OCI-LY1 (cell line): ENCODE data around the gene USP53.

Source experiments
- H2AFZ ChIP-seq: fragments of 200-600 bp; sonication (generic), shearing (Covaris generic); 2 replicates; pipeline ENCODE4 v1.6.0; 2014; ENCODE audit warnings: antibody characterized with exemption, mild to moderate bottlenecking, low read length
- H3F3A ChIP-seq: fragments of 200-600 bp; sonication (generic), shearing (Covaris generic); 2 replicates; pipeline ENCODE4 v1.6.0; 2014; ENCODE audit warnings: mild to moderate bottlenecking, antibody characterized with exemption, low read length, moderate library complexity; ENCODE audit not compliant: insufficient read depth
- H3K27ac ChIP-seq: fragments of 200-600 bp; sonication (generic); 2 replicates; pipeline ENCODE4 v1.5.1; 2014; ENCODE audit warnings: low read length, mixed run types, mild to moderate bottlenecking, low read depth; ENCODE audit not compliant: poor library complexity, severe bottlenecking
- H3K27me3 ChIP-seq: fragments of 200-600 bp; sonication (generic); 2 replicates; pipeline ENCODE4 v1.6.0; 2014; ENCODE audit warnings: antibody characterized with exemption, mild to moderate bottlenecking, low read length, moderate library complexity; ENCODE audit not compliant: insufficient read depth
- H3K36me3 ChIP-seq: fragments of 200-600 bp; sonication (generic); 2 replicates; pipeline ENCODE4 v1.6.1; 2014; ENCODE audit warnings: mild to moderate bottlenecking, antibody characterized with exemption, low read length, moderate library complexity, mixed read lengths; ENCODE audit not compliant: insufficient read depth
- H3K4me1 ChIP-seq: fragments of 200-600 bp; sonication (generic); 2 replicates; pipeline ENCODE4 v1.5.1; 2014; ENCODE audit warnings: mild to moderate bottlenecking, low read length, moderate library complexity; ENCODE audit not compliant: insufficient read depth, severe bottlenecking
- H3K4me2 ChIP-seq: fragments of 200-600 bp; sonication (generic), shearing (Covaris generic); 2 replicates; pipeline ENCODE4 v1.6.1; 2014; ENCODE audit warnings: low read length
- H3K4me3 ChIP-seq: fragments of 200-600 bp; sonication (generic); 2 replicates; pipeline ENCODE4 v1.5.1; 2014; ENCODE audit warnings: low read length, low read depth, mild to moderate bottlenecking, mixed read lengths; ENCODE audit not compliant: poor library complexity, severe bottlenecking
- H3K79me2 ChIP-seq: fragments of 200-600 bp; shearing (Covaris generic); 2 replicates; pipeline ENCODE4 v1.6.1; 2016; ENCODE audit warnings: mixed run types, low read length, mixed read lengths; ENCODE audit not compliant: insufficient read depth
- H3K9ac ChIP-seq: fragments of 200-600 bp; sonication (generic), shearing (Covaris generic); 2 replicates; pipeline ENCODE4 v1.6.1; 2014; ENCODE audit warnings: mild to moderate bottlenecking, low read length, mixed read lengths
- H3K9me2 ChIP-seq: fragments of 200-600 bp; sonication (generic), shearing (Covaris generic); 2 replicates; pipeline ENCODE4 v1.6.1; 2014; ENCODE audit warnings: low read depth, mild to moderate bottlenecking, low read length, mixed read lengths
- H3K9me3 ChIP-seq: fragments of 200-600 bp; shearing (Covaris generic); 2 replicates; pipeline ENCODE4 v1.6.1; 2014; ENCODE audit warnings: low read length, mixed read lengths
- H4K20me1 ChIP-seq: fragments of 200-600 bp; sonication (generic), shearing (Covaris generic); 2 replicates; pipeline ENCODE4 v1.6.0; 2016; ENCODE audit warnings: mild to moderate bottlenecking, low read length; ENCODE audit not compliant: insufficient read depth
- EZH2 ChIP-seq: fragments of 200-600 bp; sonication (generic), shearing (Covaris generic); IDR thresholded peaks from 2 replicates; pipeline ENCODE4 v1.8.0; 2017; ENCODE audit warnings: borderline replicate concordance, mixed run types, mild to moderate bottlenecking, antibody characterized with exemption, low read length, moderate library complexity, mixed read lengths
- TF ChIP-seq, protein P1 (sequence below): fragments of 200-600 bp; sonication (generic), shearing (Covaris generic); IDR thresholded peaks from 2 replicates; pipeline ENCODE4 v1.5.1; 2017; ENCODE audit warnings: mild to moderate bottlenecking, antibody characterized with exemption, low read length, moderate library complexity, mixed read lengths

Gene USP53

DNA sequence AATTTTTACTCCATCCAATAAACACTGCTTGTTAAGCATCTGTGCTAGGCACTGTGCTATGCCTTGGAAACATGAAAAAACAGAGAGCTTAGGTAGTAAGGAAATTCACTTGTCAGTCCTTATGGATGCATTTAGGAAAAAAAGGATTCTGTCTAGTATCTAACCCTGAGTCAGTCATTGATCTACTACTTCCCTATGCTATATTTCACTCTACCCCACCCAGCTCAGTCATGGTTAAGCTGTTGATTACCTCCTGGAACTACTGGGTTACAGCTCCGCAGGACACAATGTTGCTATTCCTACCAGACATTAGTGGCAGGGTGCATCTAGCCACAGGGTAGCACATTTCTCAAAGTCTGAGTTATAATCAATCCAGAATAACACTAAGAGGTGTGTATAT, 2.9 kb upstream of the USP53 start:
- Histone ChIP-seq H3K79me2 (peaks cover 11% of the 10 kb centered on the region), H3K9me3 (no peaks in the 10 kb centered on the region), H3K27ac (no peak overlapping the region), H3K4me1 (peaks cover 26% of the 10 kb centered on the region), H2AFZ (no peak overlapping the region), H3K9ac (no peak overlapping the region), H3K27me3 (no peaks in the 10 kb centered on the region), H3K36me3 (no peaks in the 10 kb centered on the region), H3K4me3 (no peak overlapping the region), H4K20me1 (no peaks in the 10 kb centered on the region), H3K9me2 (no peaks in the 10 kb centered on the region), H3K4me2 (no peak overlapping the region), H3F3A (no peaks in the 10 kb centered on the region)
- no peak for TF ChIP-seq EZH2
- TF ChIP-seq, protein P1, sequence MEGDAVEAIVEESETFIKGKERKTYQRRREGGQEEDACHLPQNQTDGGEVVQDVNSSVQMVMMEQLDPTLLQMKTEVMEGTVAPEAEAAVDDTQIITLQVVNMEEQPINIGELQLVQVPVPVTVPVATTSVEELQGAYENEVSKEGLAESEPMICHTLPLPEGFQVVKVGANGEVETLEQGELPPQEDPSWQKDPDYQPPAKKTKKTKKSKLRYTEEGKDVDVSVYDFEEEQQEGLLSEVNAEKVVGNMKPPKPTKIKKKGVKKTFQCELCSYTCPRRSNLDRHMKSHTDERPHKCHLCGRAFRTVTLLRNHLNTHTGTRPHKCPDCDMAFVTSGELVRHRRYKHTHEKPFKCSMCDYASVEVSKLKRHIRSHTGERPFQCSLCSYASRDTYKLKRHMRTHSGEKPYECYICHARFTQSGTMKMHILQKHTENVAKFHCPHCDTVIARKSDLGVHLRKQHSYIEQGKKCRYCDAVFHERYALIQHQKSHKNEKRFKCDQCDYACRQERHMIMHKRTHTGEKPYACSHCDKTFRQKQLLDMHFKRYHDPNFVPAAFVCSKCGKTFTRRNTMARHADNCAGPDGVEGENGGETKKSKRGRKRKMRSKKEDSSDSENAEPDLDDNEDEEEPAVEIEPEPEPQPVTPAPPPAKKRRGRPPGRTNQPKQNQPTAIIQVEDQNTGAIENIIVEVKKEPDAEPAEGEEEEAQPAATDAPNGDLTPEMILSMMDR: no peak

DNA sequence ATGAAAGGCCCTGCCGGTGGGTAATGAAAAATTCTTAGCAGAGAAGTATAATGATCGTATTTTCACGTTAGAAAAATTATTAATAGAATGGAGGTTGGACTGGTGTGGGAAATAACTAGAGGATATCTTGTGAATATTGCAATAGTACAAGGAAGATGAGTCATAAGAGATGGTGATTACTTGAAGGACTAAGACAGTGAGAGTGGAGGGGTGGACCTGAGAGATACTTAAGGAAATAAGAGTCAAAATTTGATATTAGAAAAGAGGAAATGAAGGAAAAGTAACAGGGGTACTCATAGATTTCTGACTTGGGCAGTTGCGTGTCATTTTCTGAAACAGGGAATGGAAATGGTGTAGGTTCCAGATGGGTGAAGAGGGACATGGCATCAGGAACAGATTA, 1.7 kb upstream of the USP53 start:
- Histone ChIP-seq H3K9ac (no peak overlapping the region), H2AFZ (no peak overlapping the region), H3K27ac (no peak overlapping the region), H3K4me3 (peak overlapping the region; percentile 71), H3K9me3 (no peaks in the 10 kb centered on the region), H3K79me2 (peaks cover 22% of the 10 kb centered on the region), H3F3A (no peaks in the 10 kb centered on the region), H4K20me1 (no peaks in the 10 kb centered on the region), H3K36me3 (no peaks in the 10 kb centered on the region), H3K27me3 (no peaks in the 10 kb centered on the region), H3K9me2 (no peaks in the 10 kb centered on the region), H3K4me1 (peaks cover 32% of the 10 kb centered on the region), H3K4me2 (0 out of 2 replicates have a peak overlapping the region, but pooled peaks have one; percentile 68)
- TF ChIP-seq, protein P1: no peak
- no peak for TF ChIP-seq EZH2

DNA sequence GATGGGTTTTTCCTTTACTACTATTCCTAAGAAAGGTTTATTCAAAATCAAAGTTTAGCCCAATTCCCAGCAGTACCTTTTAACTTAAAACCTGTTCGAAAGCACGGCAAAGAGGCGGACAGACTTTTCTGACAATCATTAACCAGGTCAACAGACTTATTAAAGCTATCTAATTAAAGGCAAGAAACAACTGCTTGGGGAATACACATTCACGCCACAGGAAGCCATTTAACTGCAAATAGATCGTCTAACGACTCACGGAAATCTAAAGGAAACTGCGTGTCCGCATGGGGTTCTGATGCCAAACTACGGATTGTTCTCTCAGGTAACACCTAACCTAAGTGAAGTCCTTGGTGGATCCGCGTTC, 663 bp upstream of the USP53 start:
- peaks cover 25% of the 10 kb centered on the region for H3K79me2 ChIP-seq
- peak overlapping the region; percentile 72 for H3K9ac ChIP-seq
- H3K4me1 ChIP-seq: peaks cover 33% of the 10 kb centered on the region
- no peak for TF ChIP-seq EZH2
- TF ChIP-seq, protein P1: no peak
- no peaks in the 10 kb centered on the region for H3K27me3 ChIP-seq
- H3F3A ChIP-seq: no peaks in the 10 kb centered on the region
- no peaks in the 10 kb centered on the region for H4K20me1 ChIP-seq
- no peaks in the 10 kb centered on the region for H3K9me3 ChIP-seq
- H3K4me2 ChIP-seq: peak overlapping the region; percentile 68
- peak overlapping the region; percentile 42 for H3K27ac ChIP-seq
- H3K4me3 ChIP-seq: peak overlapping the region; percentile 71
- peak overlapping the region; percentile 4; the same call in 1 of the 2 replicates for H2AFZ ChIP-seq
- H3K36me3 ChIP-seq: no peaks in the 10 kb centered on the region
- no peaks in the 10 kb centered on the region for H3K9me2 ChIP-seq
